Tibial nerve (tissue), 4 donors: Measurements from ENCODE around the gene PARD6G. TPM values are rescaled to one million over a fixed set of nuclear protein-coding genes. Genes with fewer than 3 reads are reported as not detected.

ENCODE experiments used
- DNase-seq, 2 donors: peaks; one replicate each; pipeline ENCODE4 v3.0.0-alpha.2; 2019; ENCODE audit warnings: low spot score in 2 of 2
- H3K27ac ChIP-seq, 4 donors: fragments of 200-600 bp; sonication (generic) in 3 of 4; one replicate each; pipeline ENCODE4 v1.5.1; 2017 to 2019; ENCODE audit warnings: mild to moderate bottlenecking in 1 of 4
- H3K27me3 ChIP-seq, 2 donors: fragments of 200-600 bp; sonication (generic) in 1 of 2; one replicate each; pipeline versions ENCODE4 v1.5.1 to v1.6.0; 2017 to 2019
- H3K36me3 ChIP-seq, 3 donors: fragments of 200-600 bp; sonication (generic); one replicate each; pipeline ENCODE4 v1.5.1; 2018 to 2019
- H3K4me1 ChIP-seq, 4 donors: fragments of 200-600 bp; sonication (generic) in 3 of 4; one replicate each; pipeline ENCODE4 v1.5.1; 2017 to 2019
- H3K4me3 ChIP-seq, 4 donors: fragments of 200-600 bp; sonication (generic) in 3 of 4; one replicate each; pipeline ENCODE4 v1.5.1; 2017 to 2019; ENCODE audit warnings: mild to moderate bottlenecking in 1 of 4, moderate library complexity in 1 of 4
- H3K9me3 ChIP-seq, 4 donors: fragments of 200-600 bp; sonication (generic) in 3 of 4; one replicate each; pipeline ENCODE4 v1.5.1; 2017 to 2019
- EP300 ChIP-seq, 2 donors: sonication (generic); formaldehyde crosslinking; IDR thresholded peaks; one replicate each; pipeline ENCODE4 v1.6.1; 2017; ENCODE audit warnings: antibody characterized with exemption in 2 of 2, mild to moderate bottlenecking in 1 of 2
- POLR2A ChIP-seq, 2 donors: fragments of 450-650 bp; IDR thresholded peaks; one replicate each; pipeline ENCODE4 v1.6.1; 2017; ENCODE audit warnings: antibody characterized with exemption in 2 of 2, mild to moderate bottlenecking in 2 of 2, moderate library complexity in 2 of 2
- WGBS, 2 donors: methylation state at CpG; one replicate each; pipeline ENCODE4 v1.1.5; 2018; 5-methylcytosine and 5-hydroxymethylcytosine counted together
- total RNA-seq, 4 donors: library from RNA; depleted of rRNA; stranded (reverse); fragments of >200 nt; gene quantifications; one replicate each; pipeline ENCODE4 v1.1.0, GENCODE V29; 2016
- TF ChIP-seq, protein P1 (sequence below), 5 experiments: fragments of 200-600 bp in 3 of 5; fragments of 450-650 bp in 2 of 5; sonication (generic) in 3 of 5; IDR thresholded peaks; one replicate each; pipeline ENCODE4 v1.5.1; 2016 to 2019; ENCODE audit warnings: antibody characterized with exemption in 5 of 5, mild to moderate bottlenecking in 3 of 5, moderate library complexity in 2 of 5

Gene PARD6G
- total RNA-seq, 4 donors from 2014 or later: 10.2 to 10.7 (median 10.4) TPM

- H3K36me3 ChIP-seq: peaks cover 0 to 44% (median 0%) of the 10 kb centered on the region in 3 donors
- TF ChIP-seq POLR2A (IDR thresholded peaks at IDR 0.05) (no peak), EP300 (IDR thresholded peaks at IDR 0.05) (no peak)
- TF ChIP-seq, protein P1, sequence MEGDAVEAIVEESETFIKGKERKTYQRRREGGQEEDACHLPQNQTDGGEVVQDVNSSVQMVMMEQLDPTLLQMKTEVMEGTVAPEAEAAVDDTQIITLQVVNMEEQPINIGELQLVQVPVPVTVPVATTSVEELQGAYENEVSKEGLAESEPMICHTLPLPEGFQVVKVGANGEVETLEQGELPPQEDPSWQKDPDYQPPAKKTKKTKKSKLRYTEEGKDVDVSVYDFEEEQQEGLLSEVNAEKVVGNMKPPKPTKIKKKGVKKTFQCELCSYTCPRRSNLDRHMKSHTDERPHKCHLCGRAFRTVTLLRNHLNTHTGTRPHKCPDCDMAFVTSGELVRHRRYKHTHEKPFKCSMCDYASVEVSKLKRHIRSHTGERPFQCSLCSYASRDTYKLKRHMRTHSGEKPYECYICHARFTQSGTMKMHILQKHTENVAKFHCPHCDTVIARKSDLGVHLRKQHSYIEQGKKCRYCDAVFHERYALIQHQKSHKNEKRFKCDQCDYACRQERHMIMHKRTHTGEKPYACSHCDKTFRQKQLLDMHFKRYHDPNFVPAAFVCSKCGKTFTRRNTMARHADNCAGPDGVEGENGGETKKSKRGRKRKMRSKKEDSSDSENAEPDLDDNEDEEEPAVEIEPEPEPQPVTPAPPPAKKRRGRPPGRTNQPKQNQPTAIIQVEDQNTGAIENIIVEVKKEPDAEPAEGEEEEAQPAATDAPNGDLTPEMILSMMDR (IDR thresholded peaks at IDR 0.05): no peak
- H3K27ac ChIP-seq: no peak overlapping the region
- no peaks in the 10 kb centered on the region for H3K9me3 ChIP-seq
- no peaks in the 10 kb centered on the region for H3K4me1 ChIP-seq
- no peak overlapping the region for H3K4me3 ChIP-seq
- 92 to 94% methylated on average over 5 of the region's 5 CpGs for WGBS, 2 donors
- DNase-seq: no peak
- H3K27me3 ChIP-seq: no peaks in the 10 kb centered on the region
These were observed 106.8 kb downstream of the PARD6G start for GRCh38 chr18:80140455-80140985.

- DNase-seq: no peak
These were observed 109.3 kb downstream of the PARD6G start for GRCh38 chr18:80137976-80138375.

DNA sequence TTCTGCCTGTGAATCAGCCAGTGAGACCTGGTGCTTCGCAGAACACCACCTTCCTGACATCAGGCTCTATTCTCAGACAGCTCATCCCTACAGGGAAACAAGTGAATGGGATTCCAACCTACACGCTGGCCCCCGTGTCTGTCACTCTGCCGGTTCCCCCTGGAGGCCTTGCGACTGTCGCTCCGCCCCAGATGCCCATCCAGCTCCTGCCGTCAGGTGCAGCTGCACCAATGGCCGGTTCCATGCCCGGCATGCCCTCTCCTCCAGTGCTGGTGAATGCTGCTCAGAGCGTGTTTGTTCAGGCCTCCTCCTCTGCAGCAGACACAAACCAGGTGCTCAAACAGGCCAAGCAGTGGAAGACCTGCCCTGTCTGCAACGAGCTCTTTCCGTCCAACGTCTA lies 110.2 kb downstream of the PARD6G start:
- TF ChIP-seq, protein P1 (IDR thresholded peaks at IDR 0.05): no peak
- TF ChIP-seq EP300 (IDR thresholded peaks at IDR 0.05) (no peak), POLR2A (IDR thresholded peaks at IDR 0.05) (no peak)
- H3K27me3 ChIP-seq: no peaks in the 10 kb centered on the region
- 96 to 97% methylated on average over 14 of the region's 14 CpGs for WGBS, 2 donors
- H3K4me1 ChIP-seq: no peaks in the 10 kb centered on the region
- no peak overlapping the region for H3K27ac ChIP-seq
- H3K4me3 ChIP-seq: no peak overlapping the region
- H3K9me3 ChIP-seq: no peaks in the 10 kb centered on the region
- no peak for DNase-seq
- peaks cover 0 to 68% (median 0%) of the 10 kb centered on the region in 3 donors for H3K36me3 ChIP-seq

More at GRCh38 chr18:80137976-80138375, 109.3 kb downstream of the PARD6G start:
- Histone ChIP-seq H3K4me3 (no peak overlapping the region), H3K9me3 (no peaks in the 10 kb centered on the region), H3K36me3 (peaks cover 0 to 68% (median 0%) of the 10 kb centered on the region in 3 donors), H3K27me3 (no peaks in the 10 kb centered on the region), H3K4me1 (no peaks in the 10 kb centered on the region), H3K27ac (no peak overlapping the region)
- no peak for TF ChIP-seq POLR2A (IDR thresholded peaks at IDR 0.05)
- no peak for TF ChIP-seq EP300 (IDR thresholded peaks at IDR 0.05)
- TF ChIP-seq, protein P1 (IDR thresholded peaks at IDR 0.05): no peak
- WGBS, 2 donors: 77 to 83% methylated on average over 12 of the region's 12 CpGs

GRCh38 chr18:80136679-80137078 lies 110.6 kb downstream of the PARD6G start:
- no peak for DNase-seq
- Histone ChIP-seq H3K36me3 (peaks cover 0 to 68% (median 0%) of the 10 kb centered on the region in 3 donors), H3K27ac (no peak overlapping the region), H3K4me3 (no peak overlapping the region), H3K27me3 (no peaks in the 10 kb centered on the region), H3K9me3 (no peaks in the 10 kb centered on the region), H3K4me1 (no peaks in the 10 kb centered on the region)
- 83 to 86% methylated on average over 8 of the region's 8 CpGs for WGBS, 2 donors
- TF ChIP-seq POLR2A (IDR thresholded peaks at IDR 0.05): no peak
- no peak for TF ChIP-seq EP300 (IDR thresholded peaks at IDR 0.05)
- TF ChIP-seq, protein P1 (IDR thresholded peaks at IDR 0.05): no peak

GRCh38 chr18:80135136-80135535 lies 112.2 kb downstream of the PARD6G start:
- no peak for DNase-seq
- no peak for TF ChIP-seq EP300 (IDR thresholded peaks at IDR 0.05)
- TF ChIP-seq POLR2A (IDR thresholded peaks at IDR 0.05): no peak
- TF ChIP-seq, protein P1 (IDR thresholded peaks at IDR 0.05): no peak
- Histone ChIP-seq H3K4me1 (peaks cover 0 to 5% (median 0%) of the 10 kb centered on the region in 4 donors), H3K36me3 (peaks cover 0 to 62% (median 0%) of the 10 kb centered on the region in 3 donors), H3K27ac (no peak overlapping the region), H3K4me3 (no peak overlapping the region), H3K27me3 (no peaks in the 10 kb centered on the region), H3K9me3 (no peaks in the 10 kb centered on the region)
- WGBS, 2 donors: 90 to 98% methylated on average over 1 of the region's 1 CpG
